Endometrial microvascular endothelial cells (primary cell): ENCODE data around the gene ZBED5. TPM values are rescaled to one million over a fixed set of nuclear protein-coding genes. Genes with fewer than 3 reads are reported as not detected.
"Not testable (repeated sequence)": the region's sequence is repeated elsewhere in the genome, so short reads cannot be mapped to it uniquely, and the experiment has no call there.

ENCODE experiments used
- in situ Hi-C: cut with HindIII; loops from 2 replicates; pipeline ENCODE4 v1.10.0; 2017; ENCODE audit warnings: low sequenced_read_pairs, low pct_unique_long_range_greater_than_20kb; ENCODE audit errors: inconsistent ontology term
- total RNA-seq: library from RNA; depleted of rRNA; stranded (reverse); fragments of >200 nt; gene quantifications from one replicate; pipeline ENCODE4 v1.2.3, GENCODE V29; 2015; ENCODE audit errors: inconsistent ontology term

The ZBED5 gene
- total RNA-seq, result 32.6 TPM

GRCh38 chr11:10857709-10858438 is at the start of gene ZBED5:
ZBED5 (minus strand) TSS chr11:10858053; CDS start chr11:10854945, 3,108 bp downstream.
- in situ Hi-C loops, result no loop called here

- in situ Hi-C loops, result no loop called here
Measured at GRCh38 chr11:10906521-10906920, 48.7 kb upstream of the ZBED5 start.

GRCh38 chr11:10902301-10903063 is 44.6 kb upstream of the ZBED5 start:
- in situ Hi-C loops, result no loop called here

GRCh38 chr11:10900681-10901415 is 43.0 kb upstream of the ZBED5 start:
- in situ Hi-C loops, result no loop called here

- in situ Hi-C loops, result no loop called here
Measured at GRCh38 chr11:10899121-10899830, 41.4 kb upstream of the ZBED5 start.

GRCh38 chr11:10898763-10899025 is 40.8 kb upstream of the ZBED5 start:
- in situ Hi-C loops, result no loop called here

GRCh38 chr11:10898003-10898762 is 40.3 kb upstream of the ZBED5 start:
- in situ Hi-C loops, result no loop called here

- in situ Hi-C loops, result no loop called here
Measured at GRCh38 chr11:10897150-10897549, 39.3 kb upstream of the ZBED5 start.

- in situ Hi-C loops, result no loop called here
Measured at GRCh38 chr11:10896493-10896892, 38.6 kb upstream of the ZBED5 start.

GRCh38 chr11:10895285-10895684 is 37.4 kb upstream of the ZBED5 start:
- in situ Hi-C loops, result no loop called here

- in situ Hi-C loops, result no loop called here
Measured at GRCh38 chr11:10894666-10895065, 36.8 kb upstream of the ZBED5 start.

- in situ Hi-C loops, result no loop called here
Measured at GRCh38 chr11:10893714-10894151, 35.9 kb upstream of the ZBED5 start.

GRCh38 chr11:10892250-10892649 is 34.4 kb upstream of the ZBED5 start:
- in situ Hi-C loops, result no loop called here

- in situ Hi-C loops, result no loop called here
Measured at GRCh38 chr11:10891151-10891720, 33.4 kb upstream of the ZBED5 start.

- in situ Hi-C loops, result not testable (repeated sequence)
Measured at GRCh38 chr11:10890083-10890482, 32.2 kb upstream of the ZBED5 start.

- in situ Hi-C loops, result no loop called here
Measured at GRCh38 chr11:10887307-10887706, 29.5 kb upstream of the ZBED5 start.

GRCh38 chr11:10886652-10887250 is 28.9 kb upstream of the ZBED5 start:
- in situ Hi-C loops, result no loop called here
